ENCODE results near the gene PRR35. TPM values are rescaled to one million over a fixed set of nuclear protein-coding genes. Genes with fewer than 3 reads are reported as not detected.
A peak's percentile ranks its signal among the peaks of the same experiment; 100 is the strongest.

The PRR35 gene
- polyA plus RNA-seq, 1 donor = not detected

- DNase-seq = no peak
- no CpG with 5 or more reads among the region's 62 CpGs for WGBS (ENCODE audit: insufficient coverage, low lambda C conversion rate)
- Histone ChIP-seq H3K27me3 (ENCODE audit: control insufficient read depth, insufficient read depth, low read length) (peaks cover 46% of the 10 kb centered on the region), H3K4me1 (ENCODE audit: control insufficient read depth, insufficient read depth, low read length) (peaks cover 7% of the 10 kb centered on the region), H3K36me3 (ENCODE audit: control insufficient read depth, insufficient read depth, low read length) (no peaks in the 10 kb centered on the region), H3K4me3 (ENCODE audit: low read length) (no peak overlapping the region), H3K27ac (ENCODE audit: low read length) (no peak overlapping the region), H3K9me3 (ENCODE audit: control insufficient read depth, low read depth, low read length) (peaks cover 14% of the 10 kb centered on the region)
These were observed 587 bp upstream of the PRR35 start for GRCh38 chr16:559411-560203.

GRCh38 chr16:560701-561412 is 663 bp downstream of the PRR35 start:
- WGBS (ENCODE audit: insufficient coverage, low lambda C conversion rate) = no CpG with 5 or more reads among the region's 54 CpGs
- Histone ChIP-seq H3K27ac (ENCODE audit: low read length) (no peak overlapping the region), H3K27me3 (ENCODE audit: control insufficient read depth, insufficient read depth, low read length) (peaks cover 46% of the 10 kb centered on the region), H3K4me3 (ENCODE audit: low read length) (no peak overlapping the region), H3K9me3 (ENCODE audit: control insufficient read depth, low read depth, low read length) (peaks cover 11% of the 10 kb centered on the region), H3K36me3 (ENCODE audit: control insufficient read depth, insufficient read depth, low read length) (no peaks in the 10 kb centered on the region), H3K4me1 (ENCODE audit: control insufficient read depth, insufficient read depth, low read length) (peaks cover 10% of the 10 kb centered on the region)
- DNase-seq = no peak

GRCh38 chr16:561413-561794 is 1.2 kb downstream of the PRR35 start:
- Histone ChIP-seq H3K27me3 (ENCODE audit: control insufficient read depth, insufficient read depth, low read length) (peaks cover 46% of the 10 kb centered on the region), H3K4me1 (ENCODE audit: control insufficient read depth, insufficient read depth, low read length) (peaks cover 15% of the 10 kb centered on the region), H3K9me3 (ENCODE audit: control insufficient read depth, low read depth, low read length) (peaks cover 11% of the 10 kb centered on the region), H3K36me3 (ENCODE audit: control insufficient read depth, insufficient read depth, low read length) (no peaks in the 10 kb centered on the region), H3K4me3 (ENCODE audit: low read length) (no peak overlapping the region), H3K27ac (ENCODE audit: low read length) (no peak overlapping the region)
- WGBS (ENCODE audit: insufficient coverage, low lambda C conversion rate) = no CpG with 5 or more reads among the region's 15 CpGs
- no peak for DNase-seq

- Histone ChIP-seq H3K4me1 (ENCODE audit: control insufficient read depth, insufficient read depth, low read length) (peaks cover 24% of the 10 kb centered on the region), H3K27me3 (ENCODE audit: control insufficient read depth, insufficient read depth, low read length) (peaks cover 46% of the 10 kb centered on the region), H3K27ac (ENCODE audit: low read length) (no peak overlapping the region), H3K36me3 (ENCODE audit: control insufficient read depth, insufficient read depth, low read length) (no peaks in the 10 kb centered on the region), H3K9me3 (ENCODE audit: control insufficient read depth, low read depth, low read length) (peaks cover 11% of the 10 kb centered on the region), H3K4me3 (ENCODE audit: low read length) (no peak overlapping the region)
- no peak for DNase-seq
- no CpG with 5 or more reads among the region's 43 CpGs for WGBS (ENCODE audit: insufficient coverage, low lambda C conversion rate)
These were observed 2.1 kb downstream of the PRR35 start for GRCh38 chr16:561957-562938.

GRCh38 chr16:563072-563644 is 3.0 kb downstream of the PRR35 start:
- Histone ChIP-seq H3K36me3 (ENCODE audit: control insufficient read depth, insufficient read depth, low read length) (no peaks in the 10 kb centered on the region), H3K4me3 (ENCODE audit: low read length) (no peak overlapping the region), H3K27me3 (ENCODE audit: control insufficient read depth, insufficient read depth, low read length) (peaks cover 42% of the 10 kb centered on the region), H3K4me1 (ENCODE audit: control insufficient read depth, insufficient read depth, low read length) (peaks cover 33% of the 10 kb centered on the region), H3K27ac (ENCODE audit: low read length) (no peak overlapping the region), H3K9me3 (ENCODE audit: control insufficient read depth, low read depth, low read length) (peaks cover 14% of the 10 kb centered on the region)
- no CpG with 5 or more reads among the region's 30 CpGs for WGBS (ENCODE audit: insufficient coverage, low lambda C conversion rate)
- DNase-seq = no peak

GRCh38 chr16:564690-565418 is 4.7 kb downstream of the PRR35 start:
- no CpG with 5 or more reads among the region's 42 CpGs for WGBS (ENCODE audit: insufficient coverage, low lambda C conversion rate)
- no peak for DNase-seq
- Histone ChIP-seq H3K4me1 (ENCODE audit: control insufficient read depth, insufficient read depth, low read length) (peaks cover 39% of the 10 kb centered on the region), H3K27me3 (ENCODE audit: control insufficient read depth, insufficient read depth, low read length) (peaks cover 25% of the 10 kb centered on the region), H3K4me3 (ENCODE audit: low read length) (no peak overlapping the region), H3K27ac (ENCODE audit: low read length) (no peak overlapping the region), H3K36me3 (ENCODE audit: control insufficient read depth, insufficient read depth, low read length) (no peaks in the 10 kb centered on the region), H3K9me3 (ENCODE audit: control insufficient read depth, low read depth, low read length) (peaks cover 10% of the 10 kb centered on the region)

- peaks cover 39% of the 10 kb centered on the region for H3K4me1 ChIP-seq (ENCODE audit: control insufficient read depth, insufficient read depth, low read length)
- H3K27ac ChIP-seq (ENCODE audit: low read length) = no peak overlapping the region
- no peak for DNase-seq
- no CpG with 5 or more reads among the region's 35 CpGs for WGBS (ENCODE audit: insufficient coverage, low lambda C conversion rate)
- peaks cover 25% of the 10 kb centered on the region for H3K27me3 ChIP-seq (ENCODE audit: control insufficient read depth, insufficient read depth, low read length)
- no peaks in the 10 kb centered on the region for H3K36me3 ChIP-seq (ENCODE audit: control insufficient read depth, insufficient read depth, low read length)
- no peak overlapping the region for H3K4me3 ChIP-seq (ENCODE audit: low read length)
- peaks cover 10% of the 10 kb centered on the region for H3K9me3 ChIP-seq (ENCODE audit: control insufficient read depth, low read depth, low read length)
These were observed 5.5 kb downstream of the PRR35 start for GRCh38 chr16:565419-566330.

GRCh38 chr16:566475-567372 is 6.5 kb downstream of the PRR35 start, which contains the start of gene NHLRC4:
NHLRC4 (plus strand) TSS chr16:567005; CDS start chr16:568048, 1,043 bp downstream.
- H3K36me3 ChIP-seq (ENCODE audit: control insufficient read depth, insufficient read depth, low read length) = no peaks in the 10 kb centered on the region
- WGBS (ENCODE audit: insufficient coverage, low lambda C conversion rate) = no CpG with 5 or more reads among the region's 26 CpGs
- peak; percentile 60 to 80 for DNase-seq
- peak within 1 kb of the TSS; percentile 56 for H3K27ac ChIP-seq (ENCODE audit: low read length)
- H3K9me3 ChIP-seq (ENCODE audit: control insufficient read depth, low read depth, low read length) = peaks cover 3% of the 10 kb centered on the region
- peaks cover 14% of the 10 kb centered on the region for H3K27me3 ChIP-seq (ENCODE audit: control insufficient read depth, insufficient read depth, low read length)
- peaks cover 39% of the 10 kb centered on the region for H3K4me1 ChIP-seq (ENCODE audit: control insufficient read depth, insufficient read depth, low read length)
- H3K4me3 ChIP-seq (ENCODE audit: low read length) = peak within 1 kb of the TSS; percentile 11
